MM.1S (cell line): Measurements from ENCODE around the gene EXOC2.

ENCODE experiments used
- DNase-seq: peaks from one replicate; pipeline ENCODE4 v3.0.0-alpha.2; 2015
- H2AFZ ChIP-seq: fragments of 300-600 bp; sonication (generic); 2 replicates; pipeline ENCODE4 v1.6.0; 2016; ENCODE audit warnings: antibody characterized with exemption, low read length
- H3F3A ChIP-seq: fragments of 300-600 bp; sonication (generic); 2 replicates; pipeline ENCODE4 v1.6.1; 2016; ENCODE audit warnings: mild to moderate bottlenecking, antibody characterized with exemption, low read length, moderate library complexity, mixed read lengths; ENCODE audit not compliant: insufficient read depth
- H3K27ac ChIP-seq: fragments of 300-600 bp; sonication (generic); 2 replicates; pipeline ENCODE4 v1.5.1; 2016; ENCODE audit warnings: mild to moderate bottlenecking, low read length
- H3K27me3 ChIP-seq: fragments of 300-600 bp; sonication (generic); replicated peaks from 2 replicates; pipeline ENCODE4 v1.6.0; 2016; ENCODE audit warnings: low read length; ENCODE audit not compliant: insufficient read depth
- H3K36me3 ChIP-seq: fragments of 300-600 bp; sonication (generic); replicated peaks from 2 replicates; pipeline ENCODE4 v1.6.1; 2016; ENCODE audit warnings: mild to moderate bottlenecking, low read length, mixed read lengths; ENCODE audit not compliant: insufficient read depth
- H3K4me1 ChIP-seq: fragments of 300-600 bp; sonication (generic); 2 replicates; pipeline ENCODE4 v1.6.1; 2016; ENCODE audit warnings: low read length, mixed read lengths
- H3K4me2 ChIP-seq: fragments of 300-600 bp; sonication (generic); 2 replicates; pipeline ENCODE4 v1.6.0; 2016; ENCODE audit warnings: low read depth, low read length
- H3K4me3 ChIP-seq: fragments of 300-600 bp; sonication (generic); 2 replicates; pipeline ENCODE4 v1.5.1; 2016; ENCODE audit warnings: low read length, mixed read lengths
- H3K79me2 ChIP-seq: fragments of 300-600 bp; sonication (generic); 2 replicates; pipeline ENCODE4 v1.6.1; 2016; ENCODE audit warnings: mixed run types, low read length, mixed read lengths
- H3K9ac ChIP-seq: fragments of 300-600 bp; sonication (generic); 2 replicates; pipeline ENCODE4 v1.6.1; 2016; ENCODE audit warnings: low read length, mixed read lengths
- H3K9me2 ChIP-seq: fragments of 300-600 bp; sonication (generic); replicated peaks from 2 replicates; pipeline ENCODE4 v1.6.1; 2016; ENCODE audit warnings: mild to moderate bottlenecking, low read length, mixed read lengths; ENCODE audit not compliant: insufficient read depth
- H3K9me3 ChIP-seq: fragments of 300-600 bp; sonication (generic); replicated peaks from 2 replicates; pipeline ENCODE4 v1.6.1; 2016; ENCODE audit warnings: mild to moderate bottlenecking, low read length, mixed read lengths; ENCODE audit not compliant: insufficient read depth
- H4K20me1 ChIP-seq: fragments of 300-600 bp; sonication (generic); 2 replicates; pipeline ENCODE4 v1.6.1; 2016; ENCODE audit warnings: mild to moderate bottlenecking, low read length, moderate library complexity, mixed read lengths; ENCODE audit not compliant: insufficient read depth
- EZH2 ChIP-seq: fragments of 300-600 bp; sonication (generic); optimal IDR thresholded peaks from 2 replicates; pipeline ENCODE3; 2017; ENCODE audit warnings: low read depth, mild to moderate bottlenecking, antibody characterized with exemption, low read length, mixed read lengths
- EZH2phosphoT487 ChIP-seq: fragments of 300-600 bp; sonication (generic); IDR thresholded peaks from 2 replicates; pipeline ENCODE4 v1.6.1; 2018; ENCODE audit warnings: antibody characterized with exemption, low read length
- TF ChIP-seq, protein P1 (sequence below): fragments of 300-600 bp; sonication (generic); IDR thresholded peaks from 2 replicates; pipeline ENCODE4 v1.5.1; 2016; ENCODE audit warnings: antibody characterized with exemption, low read length, mixed read lengths

EXOC2 gene

DNA sequence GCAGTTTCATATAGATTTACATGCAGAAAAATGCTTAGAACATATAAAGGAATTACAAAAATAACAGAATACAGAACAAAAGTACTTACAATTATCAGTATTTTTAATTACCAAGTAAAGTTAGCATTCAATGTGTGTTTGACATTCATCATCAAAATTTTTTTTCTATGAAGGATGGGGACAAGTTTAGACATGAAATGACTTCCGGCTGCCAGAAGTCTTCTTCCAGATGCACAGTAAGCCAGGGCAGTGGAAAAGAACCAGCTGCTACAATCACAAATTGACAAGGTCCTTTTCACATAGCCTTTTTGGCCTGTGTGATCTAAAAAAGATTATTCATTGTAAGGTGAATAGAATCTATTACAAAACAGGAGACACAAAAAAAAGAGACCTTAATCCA lies 109.8 kb downstream of the EXOC2 start:
- Histone ChIP-seq H3K4me1 (no peaks in the 10 kb centered on the region), H2AFZ (no peak overlapping the region), H4K20me1 (no peaks in the 10 kb centered on the region), H3K9me3 (no peaks in the 10 kb centered on the region), H3K27ac (no peak overlapping the region), H3K4me2 (no peak overlapping the region), H3K4me3 (no peak overlapping the region), H3K79me2 (no peaks in the 10 kb centered on the region), H3K27me3 (no peaks in the 10 kb centered on the region), H3F3A (no peaks in the 10 kb centered on the region), H3K9me2 (no peaks in the 10 kb centered on the region), H3K9ac (no peak overlapping the region), H3K36me3 (no peaks in the 10 kb centered on the region)
- no peak for DNase-seq
- TF ChIP-seq, protein P1, sequence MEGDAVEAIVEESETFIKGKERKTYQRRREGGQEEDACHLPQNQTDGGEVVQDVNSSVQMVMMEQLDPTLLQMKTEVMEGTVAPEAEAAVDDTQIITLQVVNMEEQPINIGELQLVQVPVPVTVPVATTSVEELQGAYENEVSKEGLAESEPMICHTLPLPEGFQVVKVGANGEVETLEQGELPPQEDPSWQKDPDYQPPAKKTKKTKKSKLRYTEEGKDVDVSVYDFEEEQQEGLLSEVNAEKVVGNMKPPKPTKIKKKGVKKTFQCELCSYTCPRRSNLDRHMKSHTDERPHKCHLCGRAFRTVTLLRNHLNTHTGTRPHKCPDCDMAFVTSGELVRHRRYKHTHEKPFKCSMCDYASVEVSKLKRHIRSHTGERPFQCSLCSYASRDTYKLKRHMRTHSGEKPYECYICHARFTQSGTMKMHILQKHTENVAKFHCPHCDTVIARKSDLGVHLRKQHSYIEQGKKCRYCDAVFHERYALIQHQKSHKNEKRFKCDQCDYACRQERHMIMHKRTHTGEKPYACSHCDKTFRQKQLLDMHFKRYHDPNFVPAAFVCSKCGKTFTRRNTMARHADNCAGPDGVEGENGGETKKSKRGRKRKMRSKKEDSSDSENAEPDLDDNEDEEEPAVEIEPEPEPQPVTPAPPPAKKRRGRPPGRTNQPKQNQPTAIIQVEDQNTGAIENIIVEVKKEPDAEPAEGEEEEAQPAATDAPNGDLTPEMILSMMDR, result no peak
- no peak for TF ChIP-seq EZH2phosphoT487
- no peak for TF ChIP-seq EZH2

GRCh38 chr6:582370-582769 lies 110.6 kb downstream of the EXOC2 start:
- TF ChIP-seq EZH2phosphoT487 (no peak), EZH2 (no peak)
- TF ChIP-seq, protein P1, result no peak
- no peaks in the 10 kb centered on the region for H3K79me2 ChIP-seq
- H3F3A ChIP-seq, result no peaks in the 10 kb centered on the region
- H3K4me2 ChIP-seq, result no peak overlapping the region
- H3K4me1 ChIP-seq, result no peaks in the 10 kb centered on the region
- no peak overlapping the region for H3K9ac ChIP-seq
- DNase-seq, result no peak
- H3K27me3 ChIP-seq, result no peaks in the 10 kb centered on the region
- no peak overlapping the region for H2AFZ ChIP-seq
- H3K4me3 ChIP-seq, result no peak overlapping the region
- H3K27ac ChIP-seq, result no peak overlapping the region
- H3K9me3 ChIP-seq, result no peaks in the 10 kb centered on the region
- no peaks in the 10 kb centered on the region for H4K20me1 ChIP-seq
- no peaks in the 10 kb centered on the region for H3K9me2 ChIP-seq
- no peaks in the 10 kb centered on the region for H3K36me3 ChIP-seq

DNA sequence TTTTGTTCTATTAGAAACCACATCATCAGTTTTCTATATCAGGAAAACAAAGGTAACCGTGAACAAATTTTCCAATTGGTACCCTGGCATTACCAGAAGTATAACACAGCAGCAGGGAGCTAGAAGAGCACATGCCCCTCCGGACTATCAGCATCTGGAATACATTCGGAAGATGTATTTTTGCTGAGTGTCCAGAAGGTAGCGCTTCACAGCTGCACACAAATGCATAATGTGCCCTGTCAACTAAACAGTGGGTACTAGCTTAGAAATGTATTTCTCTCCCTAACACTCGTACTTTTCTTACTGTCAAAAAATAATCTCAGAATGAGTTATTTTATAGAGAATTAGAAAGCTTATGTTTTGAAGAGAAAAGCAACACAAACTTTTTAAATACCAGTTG lies 113.6 kb downstream of the EXOC2 start:
- H3K4me2 ChIP-seq, result no peak overlapping the region
- no peak overlapping the region for H3K27ac ChIP-seq
- H2AFZ ChIP-seq, result no peak overlapping the region
- DNase-seq, result no peak
- no peaks in the 10 kb centered on the region for H3K36me3 ChIP-seq
- no peaks in the 10 kb centered on the region for H3K9me2 ChIP-seq
- no peaks in the 10 kb centered on the region for H3F3A ChIP-seq
- no peaks in the 10 kb centered on the region for H3K4me1 ChIP-seq
- no peak overlapping the region for H3K9ac ChIP-seq
- H4K20me1 ChIP-seq, result no peaks in the 10 kb centered on the region
- no peaks in the 10 kb centered on the region for H3K79me2 ChIP-seq
- H3K4me3 ChIP-seq, result no peak overlapping the region
- H3K9me3 ChIP-seq, result no peaks in the 10 kb centered on the region
- H3K27me3 ChIP-seq, result no peaks in the 10 kb centered on the region
- TF ChIP-seq EZH2phosphoT487 (no peak), EZH2 (no peak)
- TF ChIP-seq, protein P1, result no peak
